ENCODE measurements around the gene TMEM132D. TPM values are rescaled to one million over a fixed set of nuclear protein-coding genes. Genes with fewer than 3 reads are reported as not detected.

The TMEM132D gene
- total and polyA plus RNA-seq, 2 of the 4 experiments (the other 2 are of a cell fraction) = not detected

GRCh38 chr12:129211862-129212630 is 691.8 kb downstream of the TMEM132D start:
- H4K5ac ChIP-seq (ENCODE audit: low read depth, low read length) = no peak overlapping the region
- no peak overlapping the region for H4K8ac ChIP-seq (ENCODE audit: low read depth in 2 of 2, low read length in 2 of 2)
- DNase-seq (no peak), ATAC-seq (ENCODE audit: low read depth) (no peak)
- intact Hi-C loops (cut with micrococcal nuclease) (no loop called here), in situ Hi-C loops (cut with MboI; ENCODE audit: low sequenced_read_pairs) (no loop called here), dilution Hi-C loops (cut with HindIII; ENCODE audit: low sequenced_read_pairs, unreplicated experiment) (no loop called here)
- no peak overlapping the region for H2BK15ac ChIP-seq (ENCODE audit: low read depth, low read length)
- WGBS, 2 experiments (ENCODE audit: extremely low coverage in 2 of 2, insufficient read length in 1 of 2) = no CpG with 5 or more reads among the region's 11 CpGs
- no TSS peak for BruUV-seq (replicated peaks)
- H3K4me1 ChIP-seq (ENCODE audit: control insufficient read depth, insufficient read depth, low read length) = no peaks in the 10 kb centered on the region
- H3K23ac ChIP-seq (ENCODE audit: low read depth, low read length) = no peak overlapping the region
- H2AK5ac ChIP-seq (ENCODE audit: low read depth, low read length) = no peak overlapping the region
- no peak overlapping the region for H3K18ac ChIP-seq (ENCODE audit: low read depth, low read length)
- no peak overlapping the region for H4K91ac ChIP-seq (ENCODE audit: insufficient read depth, low read depth, low read length)
- no peaks in the 10 kb centered on the region for H3K79me1 ChIP-seq (ENCODE audit: low read depth in 1 of 2, low read length in 2 of 2)
- H3K9me1 ChIP-seq (ENCODE audit: insufficient read depth, low read length) = no peaks in the 10 kb centered on the region
- TF ChIP-seq MAFK (IDR thresholded peaks at IDR 0.05; ENCODE audit: low read depth, low read length) (no peak), MAZ (IDR thresholded peaks at IDR 0.05; ENCODE audit: borderline replicate concordance, low read depth, low read length) (no peak), RAD21 (IDR thresholded peaks at IDR 0.05; ENCODE audit: low read length) (no peak), RCOR1 (IDR thresholded peaks at IDR 0.05; ENCODE audit: insufficient replicate concordance, low read length) (no peak), BHLHE40 (IDR thresholded peaks at IDR 0.05; ENCODE audit: low read depth, low read length) (no peak), ELK1 (IDR thresholded peaks at IDR 0.05; ENCODE audit: borderline replicate concordance, low read depth, low read length) (no peak), CHD1 (IDR thresholded peaks at IDR 0.05; ENCODE audit: low read depth, low read length) (no peak), RFX5 (IDR thresholded peaks at IDR 0.05; ENCODE audit: low read depth, low read length) (no peak), CEBPB (IDR thresholded peaks at IDR 0.05; ENCODE audit: low read depth, low read length) (no peak), SMC3 (IDR thresholded peaks at IDR 0.05; ENCODE audit: low read depth, low read length) (no peak), POLR2A (IDR thresholded peaks at IDR 0.05; ENCODE audit: low read depth, low read length) (no peak), NFE2L2 (IDR thresholded peaks at IDR 0.05; ENCODE audit: low read depth, low read length) (no peak), FOS (IDR thresholded peaks at IDR 0.05; ENCODE audit: low read depth, low read length) (no peak), MXI1 (IDR thresholded peaks at IDR 0.05; ENCODE audit: borderline replicate concordance, low read depth, low read length) (no peak)
- TF ChIP-seq, protein P1, sequence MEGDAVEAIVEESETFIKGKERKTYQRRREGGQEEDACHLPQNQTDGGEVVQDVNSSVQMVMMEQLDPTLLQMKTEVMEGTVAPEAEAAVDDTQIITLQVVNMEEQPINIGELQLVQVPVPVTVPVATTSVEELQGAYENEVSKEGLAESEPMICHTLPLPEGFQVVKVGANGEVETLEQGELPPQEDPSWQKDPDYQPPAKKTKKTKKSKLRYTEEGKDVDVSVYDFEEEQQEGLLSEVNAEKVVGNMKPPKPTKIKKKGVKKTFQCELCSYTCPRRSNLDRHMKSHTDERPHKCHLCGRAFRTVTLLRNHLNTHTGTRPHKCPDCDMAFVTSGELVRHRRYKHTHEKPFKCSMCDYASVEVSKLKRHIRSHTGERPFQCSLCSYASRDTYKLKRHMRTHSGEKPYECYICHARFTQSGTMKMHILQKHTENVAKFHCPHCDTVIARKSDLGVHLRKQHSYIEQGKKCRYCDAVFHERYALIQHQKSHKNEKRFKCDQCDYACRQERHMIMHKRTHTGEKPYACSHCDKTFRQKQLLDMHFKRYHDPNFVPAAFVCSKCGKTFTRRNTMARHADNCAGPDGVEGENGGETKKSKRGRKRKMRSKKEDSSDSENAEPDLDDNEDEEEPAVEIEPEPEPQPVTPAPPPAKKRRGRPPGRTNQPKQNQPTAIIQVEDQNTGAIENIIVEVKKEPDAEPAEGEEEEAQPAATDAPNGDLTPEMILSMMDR (conservative IDR thresholded peaks at IDR 0.05; ENCODE audit: low read depth, low read length) = no peak
- TF ChIP-seq, protein P2, sequence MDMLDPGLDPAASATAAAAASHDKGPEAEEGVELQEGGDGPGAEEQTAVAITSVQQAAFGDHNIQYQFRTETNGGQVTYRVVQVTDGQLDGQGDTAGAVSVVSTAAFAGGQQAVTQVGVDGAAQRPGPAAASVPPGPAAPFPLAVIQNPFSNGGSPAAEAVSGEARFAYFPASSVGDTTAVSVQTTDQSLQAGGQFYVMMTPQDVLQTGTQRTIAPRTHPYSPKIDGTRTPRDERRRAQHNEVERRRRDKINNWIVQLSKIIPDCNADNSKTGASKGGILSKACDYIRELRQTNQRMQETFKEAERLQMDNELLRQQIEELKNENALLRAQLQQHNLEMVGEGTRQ (IDR thresholded peaks at IDR 0.05; ENCODE audit: low read depth, low read length) = no peak
- no peak overlapping the region for H2BK20ac ChIP-seq (ENCODE audit: low read depth, low read length)
- no peak overlapping the region for H3K4ac ChIP-seq (ENCODE audit: low read depth, low read length)
- no peak overlapping the region for H3K14ac ChIP-seq (replicated peaks; ENCODE audit: low read depth, low read length)
- H3K56ac ChIP-seq (ENCODE audit: extremely low read depth, insufficient read depth, low read length) = no peak overlapping the region
- H2BK120ac ChIP-seq (ENCODE audit: low read depth, low read length) = no peak overlapping the region
- POLR2A ChIA-PET (ENCODE audit: unreplicated experiment) = no interaction called here
- H2AFZ ChIP-seq (replicated peaks; ENCODE audit: low read length, poor library complexity) = no peak overlapping the region
- H3K9ac ChIP-seq (ENCODE audit: low read depth, low read length) = no peak overlapping the region
- no peaks in the 10 kb centered on the region for H3K36me3 ChIP-seq (ENCODE audit: control insufficient read depth, insufficient read depth, low read length)
- no peak overlapping the region for H3K4me3 ChIP-seq (ENCODE audit: insufficient read depth, low read depth, low read length)
- CTCF ChIA-PET = no interaction called here
- no peak overlapping the region for H3K27ac ChIP-seq (ENCODE audit: insufficient read depth, low read length)
- H3K9me3 ChIP-seq (ENCODE audit: control insufficient read depth, insufficient read depth, low read length) = peaks cover 37% of the 10 kb centered on the region
- H3K27me3 ChIP-seq (ENCODE audit: control insufficient read depth, insufficient read depth, low read length) = no peaks in the 10 kb centered on the region
- H3K4me2 ChIP-seq (ENCODE audit: low read depth, low read length) = no peak overlapping the region
- no peaks in the 10 kb centered on the region for H4K20me1 ChIP-seq (ENCODE audit: insufficient read depth, low read length)
- no peak overlapping the region for H2AK9ac ChIP-seq (replicated peaks; ENCODE audit: low read depth, low read length, poor library complexity)
- no peak overlapping the region for H2BK5ac ChIP-seq (ENCODE audit: low read depth, low read length, poor library complexity, severe bottlenecking)
